Esophagus muscularis mucosa (tissue), 3 donors: Measurements from ENCODE around the gene DNAJB5.

ENCODE experiments used
- EP300 ChIP-seq: sonication (generic); formaldehyde crosslinking; IDR thresholded peaks from one replicate; pipeline ENCODE4 v1.6.1; 2017; ENCODE audit warnings: antibody characterized with exemption
- POLR2AphosphoS5 ChIP-seq, 2 donors: sonication (generic); formaldehyde crosslinking; IDR thresholded peaks; one replicate each; pipeline ENCODE4 v1.6.1; 2017; ENCODE audit warnings: antibody characterized with exemption in 2 of 2

DNA sequence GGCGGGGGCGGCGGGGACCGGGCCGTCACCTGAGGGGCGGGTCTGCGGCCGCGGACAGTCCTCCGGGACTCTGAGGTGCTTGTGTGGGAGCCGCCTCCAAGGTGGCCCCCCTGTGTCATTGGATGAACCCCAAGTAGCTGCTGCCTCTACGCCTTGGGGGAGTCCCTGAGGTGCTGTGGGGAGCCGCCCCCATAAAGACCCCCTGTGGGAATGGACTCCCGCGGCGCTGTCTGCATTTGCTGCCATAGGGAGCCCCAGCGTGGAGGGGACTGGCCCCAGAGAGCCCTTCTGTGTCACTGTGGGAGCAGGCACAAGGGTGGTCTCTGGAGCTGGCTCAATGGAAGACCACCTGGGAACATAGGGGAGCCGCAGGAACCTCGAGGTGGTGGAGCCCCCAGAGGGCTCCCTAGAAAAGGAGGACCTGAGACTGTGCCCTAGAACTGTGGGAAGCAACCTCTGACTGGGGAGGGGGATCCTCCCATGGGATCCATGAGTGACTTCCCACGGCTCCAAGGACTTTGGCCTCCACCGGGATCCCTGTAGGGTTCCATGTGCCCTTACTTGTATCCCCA is 31.0 kb upstream of the DNAJB5 start:
- TF ChIP-seq EP300 (no peak), POLR2AphosphoS5 (IDR thresholded peaks at IDR 0.05) (no peak)
